ENCODE data around the gene PPP2R5C.

PPP2R5C gene

DNA sequence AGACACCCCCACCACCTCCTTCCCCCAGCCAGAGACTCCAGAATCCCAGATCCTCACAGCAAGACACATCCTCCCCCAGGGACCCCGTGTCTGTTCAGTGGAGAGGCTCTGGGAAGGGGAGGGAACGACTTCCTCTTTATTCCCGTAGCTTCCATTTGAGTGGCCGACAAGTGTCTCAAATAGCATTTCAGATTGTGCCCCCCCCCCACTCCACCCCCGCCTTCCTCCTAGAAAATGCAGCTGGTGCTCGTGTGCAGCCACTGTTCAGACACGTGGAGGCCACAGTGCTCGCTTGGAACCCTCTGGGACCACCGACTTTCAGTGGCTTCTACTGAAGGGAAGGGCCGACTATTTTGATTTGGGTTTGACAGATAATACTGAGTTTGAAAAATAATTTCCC lies 14.3 kb downstream of the PPP2R5C start (continued):
- TF ChIP-seq ZFP37 (tag by site-specific recombination; IDR thresholded peaks at IDR 0.05) (no peak), ZNF585B (tag by site-specific recombination; IDR thresholded peaks at IDR 0.05) (no peak), GFI1B (tag by site-specific recombination; IDR thresholded peaks at IDR 0.05) (no peak), ZNF37A (tag by site-specific recombination; IDR thresholded peaks at IDR 0.05) (no peak)
- TF ChIP-seq, protein P1, sequence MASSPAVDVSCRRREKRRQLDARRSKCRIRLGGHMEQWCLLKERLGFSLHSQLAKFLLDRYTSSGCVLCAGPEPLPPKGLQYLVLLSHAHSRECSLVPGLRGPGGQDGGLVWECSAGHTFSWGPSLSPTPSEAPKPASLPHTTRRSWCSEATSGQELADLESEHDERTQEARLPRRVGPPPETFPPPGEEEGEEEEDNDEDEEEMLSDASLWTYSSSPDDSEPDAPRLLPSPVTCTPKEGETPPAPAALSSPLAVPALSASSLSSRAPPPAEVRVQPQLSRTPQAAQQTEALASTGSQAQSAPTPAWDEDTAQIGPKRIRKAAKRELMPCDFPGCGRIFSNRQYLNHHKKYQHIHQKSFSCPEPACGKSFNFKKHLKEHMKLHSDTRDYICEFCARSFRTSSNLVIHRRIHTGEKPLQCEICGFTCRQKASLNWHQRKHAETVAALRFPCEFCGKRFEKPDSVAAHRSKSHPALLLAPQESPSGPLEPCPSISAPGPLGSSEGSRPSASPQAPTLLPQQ (tag by site-specific recombination; IDR thresholded peaks at IDR 0.05) = no peak

DNA sequence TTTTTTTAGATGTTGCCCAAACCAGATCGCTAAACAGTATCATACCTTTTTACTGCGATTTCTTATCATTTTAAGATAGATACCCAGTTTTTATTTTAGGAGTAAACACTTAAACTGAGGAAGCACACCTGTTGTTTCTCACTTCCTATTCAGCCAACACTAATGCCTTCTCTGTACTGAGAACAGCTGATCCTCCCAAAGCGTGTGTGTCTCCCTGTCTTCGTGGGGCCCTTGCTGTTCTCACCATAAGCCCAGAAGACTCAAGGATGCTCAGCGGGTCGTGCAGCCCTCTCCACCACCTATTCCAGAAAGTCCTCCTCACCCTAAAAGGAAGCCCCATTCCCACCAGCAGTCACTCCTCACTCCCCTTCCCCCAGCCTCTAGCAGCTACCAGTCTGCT lies 14.8 kb downstream of the PPP2R5C start:
- Histone ChIP-seq H3K27ac (ENCODE audit: extremely low read depth, low read depth, low read length) (no peak overlapping the region), H3K36me3 (ENCODE audit: control insufficient read depth in 2 of 2, insufficient read depth in 1 of 2, low read length in 2 of 2) (no peaks in the 10 kb centered on the region), H3K4me1 (ENCODE audit: control insufficient read depth, insufficient read depth, low read length) (peaks cover 10% of the 10 kb centered on the region), H3K9me3 (ENCODE audit: control insufficient read depth, insufficient read depth, low read depth, low read length) (no peaks in the 10 kb centered on the region), H3K4me3 (ENCODE audit: low read depth, low read length) (no peak overlapping the region)
- ChIA-PET POLR2A (no interaction called here), CTCF (no interaction called here)
- TF ChIP-seq, protein P2, sequence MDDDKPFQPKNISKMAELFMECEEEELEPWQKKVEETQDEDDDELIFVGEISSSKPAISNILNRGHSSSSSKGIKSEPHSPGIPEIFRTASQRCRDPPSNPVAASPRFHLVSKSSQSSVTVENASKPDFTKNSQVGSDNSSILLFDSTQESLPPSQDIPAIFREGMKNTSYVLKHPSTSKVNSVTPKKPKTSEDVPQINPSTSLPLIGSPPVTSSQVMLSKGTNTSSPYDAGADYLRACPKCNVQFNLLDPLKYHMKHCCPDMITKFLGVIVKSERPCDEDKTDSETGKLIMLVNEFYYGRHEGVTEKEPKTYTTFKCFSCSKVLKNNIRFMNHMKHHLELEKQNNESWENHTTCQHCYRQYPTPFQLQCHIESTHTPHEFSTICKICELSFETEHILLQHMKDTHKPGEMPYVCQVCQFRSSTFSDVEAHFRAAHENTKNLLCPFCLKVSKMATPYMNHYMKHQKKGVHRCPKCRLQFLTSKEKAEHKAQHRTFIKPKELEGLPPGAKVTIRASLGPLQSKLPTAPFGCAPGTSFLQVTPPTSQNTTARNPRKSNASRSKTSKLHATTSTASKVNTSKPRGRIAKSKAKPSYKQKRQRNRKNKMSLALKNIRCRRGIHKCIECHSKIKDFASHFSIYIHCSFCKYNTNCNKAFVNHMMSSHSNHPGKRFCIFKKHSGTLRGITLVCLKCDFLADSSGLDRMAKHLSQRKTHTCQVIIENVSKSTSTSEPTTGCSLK (tag by site-specific recombination; IDR thresholded peaks at IDR 0.05) = no peak
- no peak for TF ChIP-seq KLF1 (tag by site-specific recombination; IDR thresholded peaks at IDR 0.05)
- TF ChIP-seq ZNF391 (tag by site-specific recombination; IDR thresholded peaks at IDR 0.05; ENCODE audit: borderline replicate concordance, low read depth) = no peak
- no peak for TF ChIP-seq ZNF510 (tag by site-specific recombination; IDR thresholded peaks at IDR 0.05; ENCODE audit: insufficient replicate concordance)
- TF ChIP-seq ZNF214 (tag by site-specific recombination; IDR thresholded peaks at IDR 0.05; ENCODE audit: borderline replicate concordance) = no peak
- TF ChIP-seq ZNF76 (tag by site-specific recombination; IDR thresholded peaks at IDR 0.05; ENCODE audit: borderline replicate concordance, low read depth) = no peak
- TF ChIP-seq ZNF707 (tag by site-specific recombination; IDR thresholded peaks at IDR 0.05) = no peak
- TF ChIP-seq ZNF621 (tag by site-specific recombination; IDR thresholded peaks at IDR 0.05) = no peak
- TF ChIP-seq, protein P3, sequence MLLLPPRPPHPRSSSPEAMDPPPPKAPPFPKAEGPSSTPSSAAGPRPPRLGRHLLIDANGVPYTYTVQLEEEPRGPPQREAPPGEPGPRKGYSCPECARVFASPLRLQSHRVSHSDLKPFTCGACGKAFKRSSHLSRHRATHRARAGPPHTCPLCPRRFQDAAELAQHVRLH (tag by site-specific recombination; IDR thresholded peaks at IDR 0.05) = no peak
- TF ChIP-seq, protein P4, sequence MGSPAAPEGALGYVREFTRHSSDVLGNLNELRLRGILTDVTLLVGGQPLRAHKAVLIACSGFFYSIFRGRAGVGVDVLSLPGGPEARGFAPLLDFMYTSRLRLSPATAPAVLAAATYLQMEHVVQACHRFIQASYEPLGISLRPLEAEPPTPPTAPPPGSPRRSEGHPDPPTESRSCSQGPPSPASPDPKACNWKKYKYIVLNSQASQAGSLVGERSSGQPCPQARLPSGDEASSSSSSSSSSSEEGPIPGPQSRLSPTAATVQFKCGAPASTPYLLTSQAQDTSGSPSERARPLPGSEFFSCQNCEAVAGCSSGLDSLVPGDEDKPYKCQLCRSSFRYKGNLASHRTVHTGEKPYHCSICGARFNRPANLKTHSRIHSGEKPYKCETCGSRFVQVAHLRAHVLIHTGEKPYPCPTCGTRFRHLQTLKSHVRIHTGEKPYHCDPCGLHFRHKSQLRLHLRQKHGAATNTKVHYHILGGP (tag by site-specific recombination; IDR thresholded peaks at IDR 0.05) = no peak
- TF ChIP-seq ZFP41 (tag by site-specific recombination; IDR thresholded peaks at IDR 0.05; ENCODE audit: borderline replicate concordance) = no peak
- TF ChIP-seq, protein P5, sequence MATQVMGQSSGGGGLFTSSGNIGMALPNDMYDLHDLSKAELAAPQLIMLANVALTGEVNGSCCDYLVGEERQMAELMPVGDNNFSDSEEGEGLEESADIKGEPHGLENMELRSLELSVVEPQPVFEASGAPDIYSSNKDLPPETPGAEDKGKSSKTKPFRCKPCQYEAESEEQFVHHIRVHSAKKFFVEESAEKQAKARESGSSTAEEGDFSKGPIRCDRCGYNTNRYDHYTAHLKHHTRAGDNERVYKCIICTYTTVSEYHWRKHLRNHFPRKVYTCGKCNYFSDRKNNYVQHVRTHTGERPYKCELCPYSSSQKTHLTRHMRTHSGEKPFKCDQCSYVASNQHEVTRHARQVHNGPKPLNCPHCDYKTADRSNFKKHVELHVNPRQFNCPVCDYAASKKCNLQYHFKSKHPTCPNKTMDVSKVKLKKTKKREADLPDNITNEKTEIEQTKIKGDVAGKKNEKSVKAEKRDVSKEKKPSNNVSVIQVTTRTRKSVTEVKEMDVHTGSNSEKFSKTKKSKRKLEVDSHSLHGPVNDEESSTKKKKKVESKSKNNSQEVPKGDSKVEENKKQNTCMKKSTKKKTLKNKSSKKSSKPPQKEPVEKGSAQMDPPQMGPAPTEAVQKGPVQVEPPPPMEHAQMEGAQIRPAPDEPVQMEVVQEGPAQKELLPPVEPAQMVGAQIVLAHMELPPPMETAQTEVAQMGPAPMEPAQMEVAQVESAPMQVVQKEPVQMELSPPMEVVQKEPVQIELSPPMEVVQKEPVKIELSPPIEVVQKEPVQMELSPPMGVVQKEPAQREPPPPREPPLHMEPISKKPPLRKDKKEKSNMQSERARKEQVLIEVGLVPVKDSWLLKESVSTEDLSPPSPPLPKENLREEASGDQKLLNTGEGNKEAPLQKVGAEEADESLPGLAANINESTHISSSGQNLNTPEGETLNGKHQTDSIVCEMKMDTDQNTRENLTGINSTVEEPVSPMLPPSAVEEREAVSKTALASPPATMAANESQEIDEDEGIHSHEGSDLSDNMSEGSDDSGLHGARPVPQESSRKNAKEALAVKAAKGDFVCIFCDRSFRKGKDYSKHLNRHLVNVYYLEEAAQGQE (tag by site-specific recombination; IDR thresholded peaks at IDR 0.05) = no peak
- TF ChIP-seq, protein P6, sequence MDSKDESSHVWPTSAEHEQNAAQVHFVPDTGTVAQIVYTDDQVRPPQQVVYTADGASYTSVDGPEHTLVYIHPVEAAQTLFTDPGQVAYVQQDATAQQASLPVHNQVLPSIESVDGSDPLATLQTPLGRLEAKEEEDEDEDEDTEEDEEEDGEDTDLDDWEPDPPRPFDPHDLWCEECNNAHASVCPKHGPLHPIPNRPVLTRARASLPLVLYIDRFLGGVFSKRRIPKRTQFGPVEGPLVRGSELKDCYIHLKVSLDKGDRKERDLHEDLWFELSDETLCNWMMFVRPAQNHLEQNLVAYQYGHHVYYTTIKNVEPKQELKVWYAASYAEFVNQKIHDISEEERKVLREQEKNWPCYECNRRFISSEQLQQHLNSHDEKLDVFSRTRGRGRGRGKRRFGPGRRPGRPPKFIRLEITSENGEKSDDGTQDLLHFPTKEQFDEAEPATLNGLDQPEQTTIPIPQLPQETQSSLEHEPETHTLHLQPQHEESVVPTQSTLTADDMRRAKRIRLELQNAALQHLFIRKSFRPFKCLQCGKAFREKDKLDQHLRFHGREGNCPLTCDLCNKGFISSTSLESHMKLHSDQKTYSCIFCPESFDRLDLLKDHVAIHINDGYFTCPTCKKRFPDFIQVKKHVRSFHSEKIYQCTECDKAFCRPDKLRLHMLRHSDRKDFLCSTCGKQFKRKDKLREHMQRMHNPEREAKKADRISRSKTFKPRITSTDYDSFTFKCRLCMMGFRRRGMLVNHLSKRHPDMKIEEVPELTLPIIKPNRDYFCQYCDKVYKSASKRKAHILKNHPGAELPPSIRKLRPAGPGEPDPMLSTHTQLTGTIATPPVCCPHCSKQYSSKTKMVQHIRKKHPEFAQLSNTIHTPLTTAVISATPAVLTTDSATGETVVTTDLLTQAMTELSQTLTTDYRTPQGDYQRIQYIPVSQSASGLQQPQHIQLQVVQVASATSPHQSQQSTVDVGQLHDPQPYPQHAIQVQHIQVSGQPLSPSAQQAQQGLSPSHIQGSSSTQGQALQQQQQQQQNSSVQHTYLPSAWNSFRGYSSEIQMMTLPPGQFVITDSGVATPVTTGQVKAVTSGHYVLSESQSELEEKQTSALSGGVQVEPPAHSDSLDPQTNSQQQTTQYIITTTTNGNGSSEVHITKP (tag by site-specific recombination; IDR thresholded peaks at IDR 0.05) = no peak

Data from HEK293 (cell line).